WTC11 (cell line): ENCODE results near the gene ARHGEF12. TPM values are rescaled to one million over a fixed set of nuclear protein-coding genes. Genes with fewer than 3 reads are reported as not detected.

ENCODE experiments used
- ATAC-seq: fragments of 200-7000 bp; cut with Tn5 transposase; 2 replicates; pipeline ENCODE4 v1.10.0; 2021; ENCODE audit warnings: mild to moderate bottlenecking, moderate library complexity
- CTCF ChIA-PET: fragments of 300-600 bp; sonication (Branson Sonifier 250); formaldehyde crosslinking; loops from one replicate; lab custom pipeline; 2021; ENCODE audit warnings: antibody characterized with exemption; lab: Charles Lee
- POLR2A ChIA-PET: fragments of 350-600 bp; sonication (Branson Sonifier 250); formaldehyde crosslinking; loops from one replicate; lab custom pipeline; 2021; ENCODE audit warnings: antibody characterized with exemption; lab: Charles Lee
- DNase-seq: peaks from one replicate; pipeline ENCODE4 v3.0.0; 2021; ENCODE audit warnings: low spot score
- H3K27ac Mint-ChIP-seq: 2 replicates; pipeline ENCODE4 v1.8.0; 2021; ENCODE audit warnings: mixed read lengths
- H3K27me3 Mint-ChIP-seq: 2 replicates; pipeline ENCODE4 v1.8.0; 2021; ENCODE audit warnings: low read depth, mild to moderate bottlenecking, moderate library complexity, mixed read lengths
- H3K36me3 Mint-ChIP-seq: 2 replicates; pipeline ENCODE4 v1.8.0; 2021; ENCODE audit warnings: mixed read lengths
- H3K4me1 Mint-ChIP-seq: 2 replicates; pipeline ENCODE4 v1.8.0; 2022; ENCODE audit warnings: mixed read lengths
- H3K4me3 Mint-ChIP-seq: 2 replicates; pipeline ENCODE4 v1.8.0; 2021; ENCODE audit warnings: mild to moderate bottlenecking, moderate library complexity, mixed read lengths
- H3K9me3 Mint-ChIP-seq: 2 replicates; pipeline ENCODE4 v1.8.0; 2021; ENCODE audit warnings: mixed read lengths
- ATF1 ChIP-seq: sonication (generic); formaldehyde crosslinking; IDR thresholded peaks from 2 replicates; pipeline ENCODE4 v1.8.1; 2023; ENCODE audit warnings: mild to moderate bottlenecking, moderate library complexity, missing genetic modification reagents
- CREM ChIP-seq: sonication (generic); formaldehyde crosslinking; IDR thresholded peaks from 2 replicates; pipeline ENCODE4 v1.8.1; 2022; ENCODE audit warnings: mild to moderate bottlenecking, missing genetic modification reagents, moderate library complexity
- GABPB1 ChIP-seq: sonication (generic); formaldehyde crosslinking; IDR thresholded peaks from 2 replicates; pipeline ENCODE4 v1.8.1; 2023; ENCODE audit warnings: mild to moderate bottlenecking, missing genetic modification reagents
- NFE2L1 ChIP-seq: sonication (generic); formaldehyde crosslinking; IDR thresholded peaks from 2 replicates; pipeline ENCODE4 v1.8.1; 2023; ENCODE audit warnings: missing genetic modification reagents
- NR1H2 ChIP-seq: sonication (generic); formaldehyde crosslinking; IDR thresholded peaks from 2 replicates; pipeline ENCODE4 v1.9.0; 2021; ENCODE audit warnings: mild to moderate bottlenecking, moderate library complexity, missing genetic modification reagents
- RELA ChIP-seq: sonication (generic); formaldehyde crosslinking; IDR thresholded peaks from 2 replicates; pipeline ENCODE4 v1.8.1; 2022; ENCODE audit warnings: missing genetic modification reagents, mild to moderate bottlenecking, borderline replicate concordance
- RORB ChIP-seq: fragments of 250-450 bp; sonication (Bioruptor Pico); IDR thresholded peaks from 2 replicates; pipeline ENCODE4 v1.9.0; 2021; ENCODE audit warnings: mild to moderate bottlenecking
- SMAD4 ChIP-seq: sonication (generic); formaldehyde crosslinking; IDR thresholded peaks from 2 replicates; pipeline ENCODE4 v1.8.0; 2022; ENCODE audit warnings: mild to moderate bottlenecking, missing genetic modification reagents
- ZNF121 ChIP-seq: sonication (generic); formaldehyde crosslinking; IDR thresholded peaks from 2 replicates; pipeline ENCODE4 v1.8.0; 2023; ENCODE audit warnings: missing genetic modification reagents
- ZNF317 ChIP-seq: sonication (generic); formaldehyde crosslinking; IDR thresholded peaks from 2 replicates; pipeline ENCODE4 v1.8.1; 2023; ENCODE audit warnings: low read depth, mild to moderate bottlenecking, moderate library complexity, missing genetic modification reagents, borderline replicate concordance
- total RNA-seq: library from RNA; stranded (reverse); gene quantifications from 3 replicates; pipeline ENCODE4 v1.2.3, GENCODE V29; 2021
- TF ChIP-seq, protein P1 (sequence below): sonication (generic); formaldehyde crosslinking; IDR thresholded peaks from 2 replicates; pipeline ENCODE4 v1.8.1; 2023; ENCODE audit warnings: mild to moderate bottlenecking, missing genetic modification reagents, moderate library complexity
- TF ChIP-seq, protein P2 (sequence below): fragments of 200-600 bp; IDR thresholded peaks from 2 replicates; pipeline ENCODE4 v1.8.0; 2022; ENCODE audit warnings: antibody characterized with exemption
- TF ChIP-seq, protein P3 (sequence below): fragments of 250-450 bp; sonication (Bioruptor Pico); IDR thresholded peaks from 2 replicates; pipeline ENCODE4 v1.9.0; 2021; ENCODE audit warnings: moderate library complexity, mild to moderate bottlenecking, inconsistent platforms, borderline replicate concordance
- TF ChIP-seq, protein P4 (sequence below): fragments of 250-450 bp; sonication (Bioruptor Pico); IDR thresholded peaks from 2 replicates; pipeline ENCODE4 v1.8.0; 2021; ENCODE audit warnings: mild to moderate bottlenecking
- TF ChIP-seq, protein P5 (sequence below): sonication (generic); formaldehyde crosslinking; IDR thresholded peaks from 2 replicates; pipeline ENCODE4 v1.8.1; 2022; ENCODE audit warnings: missing genetic modification reagents, borderline replicate concordance
- TF ChIP-seq, protein P6 (sequence below): fragments of 250-450 bp; sonication (Bioruptor Pico); IDR thresholded peaks from 2 replicates; pipeline ENCODE4 v1.9.0; 2021; ENCODE audit warnings: mild to moderate bottlenecking
- TF ChIP-seq, protein P7 (sequence below): sonication (generic); formaldehyde crosslinking; IDR thresholded peaks from 2 replicates; pipeline ENCODE4 v1.8.0; 2022; ENCODE audit warnings: mild to moderate bottlenecking, missing genetic modification reagents

The ARHGEF12 gene
- total RNA-seq, 1 experiment from 2014 or later, result 35.8 TPM

DNA sequence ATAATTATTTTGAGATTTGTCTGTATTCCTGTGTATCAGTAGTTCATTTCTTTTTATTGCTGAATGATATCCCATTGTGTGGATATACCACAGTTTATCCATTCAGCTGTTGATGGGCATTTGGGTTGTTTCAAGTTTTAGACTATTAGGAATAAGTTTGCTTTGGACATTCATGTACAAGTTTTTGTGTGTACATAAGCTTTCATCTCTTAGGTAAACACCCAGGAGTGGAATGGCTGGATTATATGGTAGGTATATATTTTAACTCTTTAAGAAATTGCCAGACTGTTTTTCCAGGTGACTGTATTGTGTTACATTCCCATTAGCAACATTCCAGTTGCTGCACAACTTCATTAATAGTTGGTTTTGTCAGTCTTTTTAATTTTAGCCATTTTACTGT lies 52.0 kb downstream of the ARHGEF12 start:
- POLR2A ChIA-PET, result no interaction called here
- peaks cover 17% of the 10 kb centered on the region for H3K9me3 Mint-ChIP-seq
- ATAC-seq (no peak), DNase-seq (no peak)
- no peak overlapping the region for H3K27ac Mint-ChIP-seq
- H3K4me1 Mint-ChIP-seq, result peaks cover 43% of the 10 kb centered on the region
- no peaks in the 10 kb centered on the region for H3K27me3 Mint-ChIP-seq
- peaks cover 11% of the 10 kb centered on the region for H3K36me3 Mint-ChIP-seq
- TF ChIP-seq, protein P1, sequence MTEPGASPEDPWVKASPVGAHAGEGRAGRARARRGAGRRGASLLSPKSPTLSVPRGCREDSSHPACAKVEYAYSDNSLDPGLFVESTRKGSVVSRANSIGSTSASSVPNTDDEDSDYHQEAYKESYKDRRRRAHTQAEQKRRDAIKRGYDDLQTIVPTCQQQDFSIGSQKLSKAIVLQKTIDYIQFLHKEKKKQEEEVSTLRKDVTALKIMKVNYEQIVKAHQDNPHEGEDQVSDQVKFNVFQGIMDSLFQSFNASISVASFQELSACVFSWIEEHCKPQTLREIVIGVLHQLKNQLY, result no peak
- TF ChIP-seq NFE2L1 (no peak), ATF1 (no peak), RORB (CRISPR knock-in tag) (no peak), NR1H2 (CRISPR knock-in tag) (no peak), CREM (CRISPR knock-in tag) (no peak), GABPB1 (no peak), ZNF317 (CRISPR knock-in tag) (no peak), SMAD4 (CRISPR knock-in tag) (no peak), RELA (no peak), ZNF121 (CRISPR knock-in tag) (no peak)
- TF ChIP-seq, protein P2, sequence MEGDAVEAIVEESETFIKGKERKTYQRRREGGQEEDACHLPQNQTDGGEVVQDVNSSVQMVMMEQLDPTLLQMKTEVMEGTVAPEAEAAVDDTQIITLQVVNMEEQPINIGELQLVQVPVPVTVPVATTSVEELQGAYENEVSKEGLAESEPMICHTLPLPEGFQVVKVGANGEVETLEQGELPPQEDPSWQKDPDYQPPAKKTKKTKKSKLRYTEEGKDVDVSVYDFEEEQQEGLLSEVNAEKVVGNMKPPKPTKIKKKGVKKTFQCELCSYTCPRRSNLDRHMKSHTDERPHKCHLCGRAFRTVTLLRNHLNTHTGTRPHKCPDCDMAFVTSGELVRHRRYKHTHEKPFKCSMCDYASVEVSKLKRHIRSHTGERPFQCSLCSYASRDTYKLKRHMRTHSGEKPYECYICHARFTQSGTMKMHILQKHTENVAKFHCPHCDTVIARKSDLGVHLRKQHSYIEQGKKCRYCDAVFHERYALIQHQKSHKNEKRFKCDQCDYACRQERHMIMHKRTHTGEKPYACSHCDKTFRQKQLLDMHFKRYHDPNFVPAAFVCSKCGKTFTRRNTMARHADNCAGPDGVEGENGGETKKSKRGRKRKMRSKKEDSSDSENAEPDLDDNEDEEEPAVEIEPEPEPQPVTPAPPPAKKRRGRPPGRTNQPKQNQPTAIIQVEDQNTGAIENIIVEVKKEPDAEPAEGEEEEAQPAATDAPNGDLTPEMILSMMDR, result no peak
- TF ChIP-seq, protein P3, sequence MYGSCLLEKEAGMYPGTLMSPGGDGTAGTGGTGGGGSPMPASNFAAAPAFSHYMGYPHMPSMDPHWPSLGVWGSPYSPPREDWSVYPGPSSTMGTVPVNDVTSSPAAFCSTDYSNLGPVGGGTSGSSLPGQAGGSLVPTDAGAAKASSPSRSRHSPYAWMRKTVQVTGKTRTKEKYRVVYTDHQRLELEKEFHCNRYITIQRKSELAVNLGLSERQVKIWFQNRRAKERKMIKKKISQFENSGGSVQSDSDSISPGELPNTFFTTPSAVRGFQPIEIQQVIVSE (CRISPR knock-in tag), result no peak
- TF ChIP-seq, protein P4, sequence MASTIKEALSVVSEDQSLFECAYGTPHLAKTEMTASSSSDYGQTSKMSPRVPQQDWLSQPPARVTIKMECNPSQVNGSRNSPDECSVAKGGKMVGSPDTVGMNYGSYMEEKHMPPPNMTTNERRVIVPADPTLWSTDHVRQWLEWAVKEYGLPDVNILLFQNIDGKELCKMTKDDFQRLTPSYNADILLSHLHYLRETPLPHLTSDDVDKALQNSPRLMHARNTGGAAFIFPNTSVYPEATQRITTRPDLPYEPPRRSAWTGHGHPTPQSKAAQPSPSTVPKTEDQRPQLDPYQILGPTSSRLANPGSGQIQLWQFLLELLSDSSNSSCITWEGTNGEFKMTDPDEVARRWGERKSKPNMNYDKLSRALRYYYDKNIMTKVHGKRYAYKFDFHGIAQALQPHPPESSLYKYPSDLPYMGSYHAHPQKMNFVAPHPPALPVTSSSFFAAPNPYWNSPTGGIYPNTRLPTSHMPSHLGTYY (CRISPR knock-in tag), result no peak
- TF ChIP-seq, protein P5, sequence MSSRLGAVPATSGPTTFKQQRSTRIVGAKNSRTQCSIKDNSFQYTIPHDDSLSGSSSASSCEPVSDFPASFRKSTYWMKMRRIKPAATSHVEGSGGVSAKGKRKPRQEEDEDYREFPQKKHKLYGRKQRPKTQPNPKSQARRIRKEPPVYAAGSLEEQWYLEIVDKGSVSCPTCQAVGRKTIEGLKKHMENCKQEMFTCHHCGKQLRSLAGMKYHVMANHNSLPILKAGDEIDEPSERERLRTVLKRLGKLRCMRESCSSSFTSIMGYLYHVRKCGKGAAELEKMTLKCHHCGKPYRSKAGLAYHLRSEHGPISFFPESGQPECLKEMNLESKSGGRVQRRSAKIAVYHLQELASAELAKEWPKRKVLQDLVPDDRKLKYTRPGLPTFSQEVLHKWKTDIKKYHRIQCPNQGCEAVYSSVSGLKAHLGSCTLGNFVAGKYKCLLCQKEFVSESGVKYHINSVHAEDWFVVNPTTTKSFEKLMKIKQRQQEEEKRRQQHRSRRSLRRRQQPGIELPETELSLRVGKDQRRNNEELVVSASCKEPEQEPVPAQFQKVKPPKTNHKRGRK (CRISPR knock-in tag), result no peak
- H3K4me3 Mint-ChIP-seq, result no peak overlapping the region
- CTCF ChIA-PET, result no interaction called here

DNA sequence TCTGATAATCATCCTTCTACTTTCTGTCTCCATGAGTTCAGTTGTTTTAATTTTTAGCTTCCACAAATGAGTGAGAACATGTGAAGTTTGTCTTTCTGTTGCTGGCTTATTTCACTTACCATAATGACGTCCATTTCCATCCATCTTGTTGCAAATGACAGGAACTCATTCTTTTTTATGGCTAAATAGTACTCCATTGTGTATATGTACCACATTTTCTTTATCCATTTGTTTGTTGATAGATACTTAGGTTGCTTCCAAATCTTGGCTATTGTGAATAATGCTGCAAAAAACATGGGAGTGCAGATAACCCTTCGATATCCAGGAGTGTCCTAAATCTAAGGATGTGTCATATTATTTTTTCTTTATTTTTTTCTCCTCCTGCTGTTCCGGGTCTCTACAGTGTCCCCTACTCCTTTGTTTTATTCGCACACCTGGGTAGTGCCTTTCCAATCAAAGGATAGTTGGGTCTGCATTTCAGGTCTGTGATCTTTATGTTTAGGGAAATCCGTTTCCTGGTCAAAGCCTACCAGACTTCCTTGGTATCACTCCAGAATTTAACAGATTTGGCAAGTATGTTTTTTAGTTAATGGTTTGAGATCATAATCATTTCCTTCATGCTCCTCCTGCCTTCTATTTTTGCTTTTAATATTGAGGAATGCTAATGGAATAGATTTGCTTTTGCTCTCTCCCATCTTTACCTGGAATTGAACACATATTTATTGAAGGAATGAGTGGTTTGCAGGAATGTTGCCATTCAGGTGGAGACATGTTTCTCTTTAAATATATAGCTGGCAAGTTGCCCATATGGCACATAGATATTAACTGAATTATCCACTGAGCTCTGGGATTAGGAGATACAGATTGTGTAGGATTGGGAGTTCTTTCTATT lies 53.7 kb downstream of the ARHGEF12 start:
- ATAC-seq (no peak), DNase-seq (no peak)
- Mint-ChIP-seq H3K27me3 (no peaks in the 10 kb centered on the region), H3K9me3 (peaks cover 15% of the 10 kb centered on the region), H3K36me3 (peaks cover 8% of the 10 kb centered on the region), H3K4me1 (peaks cover 36% of the 10 kb centered on the region), H3K4me3 (no peak overlapping the region), H3K27ac (peak overlapping the region; percentile 1; the same call in 1 of the 2 replicates)
- CTCF ChIA-PET, result interaction anchor here (1.3 to 1.6 kb wide), 5 partner anchors 15 to 295 kb away, joined by 3 to 7 read pairs (median 4); partner anchors contain the start of gene ARHGEF12
- POLR2A ChIA-PET, result no interaction called here
- TF ChIP-seq, protein P6, sequence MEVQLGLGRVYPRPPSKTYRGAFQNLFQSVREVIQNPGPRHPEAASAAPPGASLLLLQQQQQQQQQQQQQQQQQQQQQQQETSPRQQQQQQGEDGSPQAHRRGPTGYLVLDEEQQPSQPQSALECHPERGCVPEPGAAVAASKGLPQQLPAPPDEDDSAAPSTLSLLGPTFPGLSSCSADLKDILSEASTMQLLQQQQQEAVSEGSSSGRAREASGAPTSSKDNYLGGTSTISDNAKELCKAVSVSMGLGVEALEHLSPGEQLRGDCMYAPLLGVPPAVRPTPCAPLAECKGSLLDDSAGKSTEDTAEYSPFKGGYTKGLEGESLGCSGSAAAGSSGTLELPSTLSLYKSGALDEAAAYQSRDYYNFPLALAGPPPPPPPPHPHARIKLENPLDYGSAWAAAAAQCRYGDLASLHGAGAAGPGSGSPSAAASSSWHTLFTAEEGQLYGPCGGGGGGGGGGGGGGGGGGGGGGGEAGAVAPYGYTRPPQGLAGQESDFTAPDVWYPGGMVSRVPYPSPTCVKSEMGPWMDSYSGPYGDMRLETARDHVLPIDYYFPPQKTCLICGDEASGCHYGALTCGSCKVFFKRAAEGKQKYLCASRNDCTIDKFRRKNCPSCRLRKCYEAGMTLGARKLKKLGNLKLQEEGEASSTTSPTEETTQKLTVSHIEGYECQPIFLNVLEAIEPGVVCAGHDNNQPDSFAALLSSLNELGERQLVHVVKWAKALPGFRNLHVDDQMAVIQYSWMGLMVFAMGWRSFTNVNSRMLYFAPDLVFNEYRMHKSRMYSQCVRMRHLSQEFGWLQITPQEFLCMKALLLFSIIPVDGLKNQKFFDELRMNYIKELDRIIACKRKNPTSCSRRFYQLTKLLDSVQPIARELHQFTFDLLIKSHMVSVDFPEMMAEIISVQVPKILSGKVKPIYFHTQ, result no peak
- TF ChIP-seq, protein P7, sequence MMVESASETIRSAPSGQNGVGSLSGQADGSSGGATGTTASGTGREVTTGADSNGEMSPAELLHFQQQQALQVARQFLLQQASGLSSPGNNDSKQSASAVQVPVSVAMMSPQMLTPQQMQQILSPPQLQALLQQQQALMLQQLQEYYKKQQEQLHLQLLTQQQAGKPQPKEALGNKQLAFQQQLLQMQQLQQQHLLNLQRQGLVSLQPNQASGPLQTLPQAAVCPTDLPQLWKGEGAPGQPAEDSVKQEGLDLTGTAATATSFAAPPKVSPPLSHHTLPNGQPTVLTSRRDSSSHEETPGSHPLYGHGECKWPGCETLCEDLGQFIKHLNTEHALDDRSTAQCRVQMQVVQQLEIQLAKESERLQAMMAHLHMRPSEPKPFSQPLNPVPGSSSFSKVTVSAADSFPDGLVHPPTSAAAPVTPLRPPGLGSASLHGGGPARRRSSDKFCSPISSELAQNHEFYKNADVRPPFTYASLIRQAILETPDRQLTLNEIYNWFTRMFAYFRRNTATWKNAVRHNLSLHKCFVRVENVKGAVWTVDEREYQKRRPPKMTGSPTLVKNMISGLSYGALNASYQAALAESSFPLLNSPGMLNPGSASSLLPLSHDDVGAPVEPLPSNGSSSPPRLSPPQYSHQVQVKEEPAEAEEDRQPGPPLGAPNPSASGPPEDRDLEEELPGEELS, result no peak
- TF ChIP-seq, protein P5 (CRISPR knock-in tag), result no peak
